Stomach (tissue), 9 donors: ENCODE results near the gene GRWD1. TPM values are rescaled to one million over a fixed set of nuclear protein-coding genes. Genes with fewer than 3 reads are reported as not detected.

Experiments used
- DNase-seq, 2 donors: peaks; one replicate each; pipeline versions ENCODE4 v3.0.0 to v3.0.0-alpha.2; 2013 to 2019
- H3K27ac ChIP-seq, 5 donors: fragments of 200-600 bp in 4 of 5; sonication (generic) in 4 of 5; one replicate each; pipeline ENCODE4 v1.5.1; 2013 to 2019; ENCODE audit warnings: mild to moderate bottlenecking in 1 of 5, moderate library complexity in 1 of 5
- H3K27me3 ChIP-seq, 3 donors: fragments of 200-600 bp; sonication (generic); one replicate each; pipeline ENCODE4 v1.5.1; 2017 to 2019; ENCODE audit warnings: mixed run types in 1 of 3
- H3K36me3 ChIP-seq, 4 donors: fragments of 200-600 bp; sonication (generic); 1 replicate in 3 of 4; 2 replicates in 1 of 4; pipeline ENCODE4 v1.5.1; 2016 to 2019
- H3K4me1 ChIP-seq, 4 donors: fragments of 200-600 bp; sonication (generic); one replicate each; pipeline ENCODE4 v1.5.1; 2016 to 2019
- H3K4me3 ChIP-seq, 4 donors: fragments of 200-600 bp; sonication (generic) in 3 of 4; one replicate each; pipeline ENCODE4 v1.5.1; 2016 to 2019; ENCODE audit warnings: mild to moderate bottlenecking in 1 of 4
- H3K9me3 ChIP-seq, 4 donors: fragments of 200-600 bp; sonication (generic); one replicate each; pipeline ENCODE4 v1.5.1; 2016 to 2019
- EP300 ChIP-seq: sonication (generic); formaldehyde crosslinking; IDR thresholded peaks from one replicate; pipeline ENCODE4 v1.6.1; 2017; ENCODE audit warnings: antibody characterized with exemption
- POLR2A ChIP-seq, 4 donors: fragments of 450-650 bp; IDR thresholded peaks; one replicate each; pipeline ENCODE4 v1.6.1; 2016; ENCODE audit warnings: antibody characterized with exemption in 4 of 4, control low read depth in 2 of 4, mild to moderate bottlenecking in 1 of 4, moderate library complexity in 1 of 4
- POLR2AphosphoS5 ChIP-seq, 3 donors: sonication (generic); formaldehyde crosslinking; IDR thresholded peaks; one replicate each; pipeline ENCODE4 v1.6.1; 2016; ENCODE audit warnings: antibody characterized with exemption in 3 of 3
- WGBS, 5 donors: extraction: QIAGEN DNeasy Blood & Tissue Kit in 3 of 5; methylation state at CpG; one replicate each; pipeline versions ENCODE4 v1.1.5 to v1.1.7; 2013 to 2018; 5-methylcytosine and 5-hydroxymethylcytosine counted together
- intact Hi-C: fragments of 100-400 bp; cut with DNase I; formaldehyde crosslinking; loops from one replicate; pipeline ENCODE4 v1.15.1; 2023; ENCODE audit warnings: low total_unique reads
- polyA plus RNA-seq, 3 donors: library from polyadenylated mRNA; stranded (reverse); fragments of 200-250 nt; gene quantifications; one replicate each; pipeline ENCODE4 v1.2.3, GENCODE V29; 2013
- total RNA-seq, 5 donors: library from RNA; depleted of rRNA; stranded (reverse); fragments of >200 nt; gene quantifications; one replicate each; pipeline versions ENCODE4 v1.1.0 to v1.2.3, GENCODE V29; 2014 to 2016
- TF ChIP-seq, protein P1 (sequence below), 7 experiments: fragments of 450-650 bp in 4 of 7; fragments of 200-600 bp in 3 of 7; sonication (generic) in 3 of 7; IDR thresholded peaks; one replicate each; pipeline ENCODE4 v1.5.1; 2016 to 2019; ENCODE audit warnings: antibody characterized with exemption in 7 of 7, control low read depth in 2 of 7, mild to moderate bottlenecking in 1 of 7
- donor health status: healthy with polysubstance abuse.
- donor health status: Bipolar disorder and iron deficiency.
- donor health status: healthy.

Gene GRWD1
- total and polyA plus RNA-seq, 8 donors = 5.8 to 49.4 (median 15.7) TPM

DNA sequence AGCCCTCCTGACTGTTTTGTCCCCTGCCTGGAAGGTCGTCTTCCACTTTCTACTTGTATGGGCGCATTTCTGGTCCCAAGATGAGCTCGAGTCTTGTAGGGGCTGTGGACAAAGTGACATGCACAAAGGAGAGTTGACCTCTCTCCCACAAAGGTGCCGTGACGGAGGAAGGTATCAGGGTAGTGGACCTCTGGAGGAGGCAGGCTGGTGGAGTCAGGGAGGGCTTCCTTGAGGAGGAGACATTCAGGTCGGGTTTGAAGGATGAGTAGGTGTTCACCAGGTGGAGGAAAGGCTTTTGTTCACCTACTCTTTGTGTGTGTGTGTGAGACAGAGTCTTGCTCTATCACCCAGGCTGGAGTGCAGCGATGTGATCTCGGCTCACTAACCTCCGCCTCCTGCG lies 25.1 kb downstream of the GRWD1 start:
- Histone ChIP-seq H3K4me1 (peaks cover 7 to 43% (median 31%) of the 10 kb centered on the region in 4 donors), H3K4me3 (peak overlapping the region in 2 of 4 donors; percentile 80 to 97), H3K36me3 (peaks cover 55 to 57% (median 57%) of the 10 kb centered on the region in 4 donors), H3K27me3 (no peaks in the 10 kb centered on the region), H3K9me3 (no peaks in the 10 kb centered on the region), H3K27ac (no peak overlapping the region)
- no peak for DNase-seq
- TF ChIP-seq POLR2AphosphoS5 (IDR thresholded peaks at IDR 0.05) = no peak
- no peak for TF ChIP-seq POLR2A (IDR thresholded peaks at IDR 0.05)
- TF ChIP-seq EP300 = no peak
- TF ChIP-seq, protein P1, sequence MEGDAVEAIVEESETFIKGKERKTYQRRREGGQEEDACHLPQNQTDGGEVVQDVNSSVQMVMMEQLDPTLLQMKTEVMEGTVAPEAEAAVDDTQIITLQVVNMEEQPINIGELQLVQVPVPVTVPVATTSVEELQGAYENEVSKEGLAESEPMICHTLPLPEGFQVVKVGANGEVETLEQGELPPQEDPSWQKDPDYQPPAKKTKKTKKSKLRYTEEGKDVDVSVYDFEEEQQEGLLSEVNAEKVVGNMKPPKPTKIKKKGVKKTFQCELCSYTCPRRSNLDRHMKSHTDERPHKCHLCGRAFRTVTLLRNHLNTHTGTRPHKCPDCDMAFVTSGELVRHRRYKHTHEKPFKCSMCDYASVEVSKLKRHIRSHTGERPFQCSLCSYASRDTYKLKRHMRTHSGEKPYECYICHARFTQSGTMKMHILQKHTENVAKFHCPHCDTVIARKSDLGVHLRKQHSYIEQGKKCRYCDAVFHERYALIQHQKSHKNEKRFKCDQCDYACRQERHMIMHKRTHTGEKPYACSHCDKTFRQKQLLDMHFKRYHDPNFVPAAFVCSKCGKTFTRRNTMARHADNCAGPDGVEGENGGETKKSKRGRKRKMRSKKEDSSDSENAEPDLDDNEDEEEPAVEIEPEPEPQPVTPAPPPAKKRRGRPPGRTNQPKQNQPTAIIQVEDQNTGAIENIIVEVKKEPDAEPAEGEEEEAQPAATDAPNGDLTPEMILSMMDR (IDR thresholded peaks at IDR 0.05) = no peak
- WGBS, 5 donors = 87 to 94% (median 89%) methylated on average over 10 of the region's 10 CpGs
- intact Hi-C loops = no loop called here

DNA sequence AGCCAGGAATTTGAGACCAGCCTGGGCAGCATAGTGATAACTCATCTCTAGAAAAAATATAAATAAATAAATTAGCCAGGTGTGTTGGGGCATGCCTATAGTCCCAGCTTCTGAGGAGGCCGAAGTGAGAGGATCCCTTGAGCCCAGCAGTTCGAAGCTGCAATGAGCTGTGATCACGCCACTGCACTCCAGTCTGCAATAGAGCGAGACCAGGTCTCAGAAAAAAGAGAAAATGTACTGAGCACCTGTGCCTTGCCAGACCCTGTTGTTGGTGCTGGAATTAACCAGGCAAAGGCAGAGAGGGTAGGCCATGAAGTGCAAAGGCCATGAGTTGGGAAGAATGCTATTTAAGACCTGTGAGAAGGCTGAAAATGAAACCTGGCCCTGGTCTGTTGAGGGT lies 26.1 kb downstream of the GRWD1 start:
- Histone ChIP-seq H3K4me1 (peaks cover 7 to 43% (median 31%) of the 10 kb centered on the region in 4 donors), H3K36me3 (peaks cover 64 to 67% (median 66%) of the 10 kb centered on the region in 4 donors), H3K27me3 (no peaks in the 10 kb centered on the region), H3K4me3 (no peak overlapping the region), H3K27ac (no peak overlapping the region), H3K9me3 (no peaks in the 10 kb centered on the region)
- 91 to 97% (median 97%) methylated on average over 4 of the region's 4 CpGs for WGBS, 5 donors
- intact Hi-C loops = no loop called here
- TF ChIP-seq POLR2AphosphoS5 (IDR thresholded peaks at IDR 0.05) (no peak), POLR2A (IDR thresholded peaks at IDR 0.05) (no peak), EP300 (no peak)
- TF ChIP-seq, protein P1 (IDR thresholded peaks at IDR 0.05) = no peak
- no peak for DNase-seq

DNA sequence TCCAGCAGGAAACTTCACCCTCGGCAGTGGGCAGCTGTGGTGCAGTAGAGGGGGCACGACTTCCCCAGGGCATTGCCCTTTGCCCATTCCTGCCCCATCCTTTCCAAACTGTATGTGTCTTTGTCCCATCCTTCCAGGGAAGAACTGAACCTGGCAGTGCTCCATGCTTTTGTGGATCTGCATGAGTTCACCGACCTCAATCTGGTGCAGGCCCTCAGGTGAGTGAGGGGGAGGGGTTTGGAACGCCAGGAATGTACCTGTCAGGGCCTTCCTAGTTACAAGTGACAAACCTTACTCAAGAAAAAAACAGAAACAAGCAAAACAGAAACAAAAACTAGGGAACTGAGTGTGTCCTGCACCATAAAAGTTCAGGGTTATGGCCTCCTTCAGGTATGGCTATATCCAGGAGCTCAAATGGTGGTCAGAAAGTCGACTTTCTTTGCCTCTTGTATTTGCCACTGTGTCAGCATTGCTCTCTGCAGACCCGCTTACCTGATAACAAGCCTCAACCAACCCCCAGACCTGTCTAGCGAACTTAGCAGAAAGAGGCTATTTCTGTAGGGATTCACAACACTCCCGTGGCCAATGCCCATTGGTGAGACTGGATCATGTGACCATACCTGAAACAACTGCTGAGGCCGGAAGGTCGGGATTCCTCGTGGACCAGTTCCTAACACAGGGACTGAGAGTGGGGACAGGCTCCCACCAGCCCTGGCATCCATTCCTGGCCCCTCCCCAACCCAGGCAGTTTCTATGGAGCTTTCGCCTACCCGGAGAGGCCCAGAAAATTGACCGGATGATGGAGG lies 27.6 kb downstream of the GRWD1 start:
- TF ChIP-seq POLR2AphosphoS5 (IDR thresholded peaks at IDR 0.05) (no peak), EP300 (no peak), POLR2A (IDR thresholded peaks at IDR 0.05) (no peak)
- TF ChIP-seq, protein P1 (IDR thresholded peaks at IDR 0.05) = no peak
- intact Hi-C loops = no loop called here
- Histone ChIP-seq H3K9me3 (no peaks in the 10 kb centered on the region), H3K4me1 (peaks cover 7 to 38% (median 28%) of the 10 kb centered on the region in 4 donors), H3K27ac (no peak overlapping the region), H3K36me3 (peaks cover 79 to 82% (median 82%) of the 10 kb centered on the region in 4 donors), H3K4me3 (no peak overlapping the region), H3K27me3 (no peaks in the 10 kb centered on the region)
- no peak for DNase-seq
- 77 to 84% (median 82%) methylated on average over 12 to 14 of the region's 14 CpGs for WGBS, 5 donors

DNA sequence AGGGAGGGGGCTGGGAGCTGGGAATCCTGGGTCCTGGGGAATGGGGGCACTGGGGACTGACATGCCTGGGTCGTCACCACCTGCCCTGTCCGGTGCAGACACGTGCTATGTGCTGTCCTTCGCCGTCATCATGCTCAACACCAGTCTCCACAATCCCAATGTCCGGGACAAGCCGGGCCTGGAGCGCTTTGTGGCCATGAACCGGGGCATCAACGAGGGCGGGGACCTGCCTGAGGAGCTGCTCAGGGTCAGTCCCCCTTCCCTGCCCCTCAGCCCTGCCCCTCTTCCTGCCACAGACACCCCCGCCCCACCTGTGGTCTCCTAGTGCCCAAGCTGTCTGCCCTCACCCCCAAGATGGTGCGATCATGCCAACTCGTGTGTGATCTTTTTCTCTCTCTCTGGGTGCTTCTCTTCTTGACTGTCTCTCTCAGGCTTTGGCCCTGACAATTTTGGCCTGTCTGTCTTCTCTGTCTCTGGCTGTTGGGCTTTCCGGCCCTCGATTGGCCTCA lies 28.4 kb downstream of the GRWD1 start:
- Histone ChIP-seq H3K4me1 (peaks cover 7 to 35% (median 26%) of the 10 kb centered on the region in 4 donors), H3K27me3 (no peaks in the 10 kb centered on the region), H3K9me3 (no peaks in the 10 kb centered on the region), H3K4me3 (no peak overlapping the region), H3K27ac (no peak overlapping the region), H3K36me3 (peaks cover 83 to 90% (median 89%) of the 10 kb centered on the region in 4 donors)
- TF ChIP-seq, protein P1 (IDR thresholded peaks at IDR 0.05) = no peak
- TF ChIP-seq POLR2A (IDR thresholded peaks at IDR 0.05) (no peak), POLR2AphosphoS5 (IDR thresholded peaks at IDR 0.05) (no peak), EP300 (no peak)
- 87 to 93% (median 91%) methylated on average over 14 to 16 of the region's 16 CpGs for WGBS, 5 donors
- intact Hi-C loops = no loop called here
- DNase-seq = no peak
